ENCODE data around the gene SPTBN2. TPM values are rescaled to one million over a fixed set of nuclear protein-coding genes. Genes with fewer than 3 reads are reported as not detected.

SPTBN2 gene
- total and polyA plus RNA-seq, 4 donors, result 34.6 to 88.2 (median 74.1) TPM

DNA sequence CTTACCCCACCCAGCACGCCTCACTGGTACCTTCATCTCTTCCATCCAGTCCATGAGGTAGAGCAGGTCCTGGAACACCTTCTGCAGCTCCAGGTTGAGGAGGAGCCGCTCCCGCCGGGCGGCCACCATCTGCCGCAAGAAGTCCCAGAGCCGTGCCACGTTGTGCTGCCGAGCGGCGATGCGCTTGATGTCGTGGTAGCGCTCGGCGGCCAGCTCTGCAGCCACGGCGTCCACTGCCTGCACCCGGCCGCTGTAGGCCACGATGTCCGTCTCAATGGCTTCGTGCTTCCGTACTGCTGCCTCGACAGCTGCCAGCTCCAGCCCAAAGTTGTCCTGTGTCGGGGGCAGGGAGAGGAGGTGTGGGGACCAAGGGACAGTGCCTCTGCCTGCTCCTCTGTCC, 21.5 kb downstream of the SPTBN2 start:
- Histone ChIP-seq H3K27me3 (ENCODE audit: control insufficient read depth, insufficient read depth, low read length) (no peaks in the 10 kb centered on the region), H3K4me3 (ENCODE audit: low read depth, low read length) (no peak overlapping the region), H3K27ac (ENCODE audit: low read depth, low read length) (no peak overlapping the region), H3K4me1 (ENCODE audit: control insufficient read depth, insufficient read depth, low read length) (no peaks in the 10 kb centered on the region), H3K9me3 (ENCODE audit: control insufficient read depth, insufficient read depth, low read length) (no peaks in the 10 kb centered on the region), H3K36me3 (ENCODE audit: control insufficient read depth, insufficient read depth, low read length) (peaks cover 82% of the 10 kb centered on the region)
- no peak for DNase-seq (ENCODE audit: low read depth in 4 of 6, low spot score in 6 of 6)
- WGBS (ENCODE audit: insufficient coverage), result 97% methylated on average over 26 of the region's 26 CpGs

DNA sequence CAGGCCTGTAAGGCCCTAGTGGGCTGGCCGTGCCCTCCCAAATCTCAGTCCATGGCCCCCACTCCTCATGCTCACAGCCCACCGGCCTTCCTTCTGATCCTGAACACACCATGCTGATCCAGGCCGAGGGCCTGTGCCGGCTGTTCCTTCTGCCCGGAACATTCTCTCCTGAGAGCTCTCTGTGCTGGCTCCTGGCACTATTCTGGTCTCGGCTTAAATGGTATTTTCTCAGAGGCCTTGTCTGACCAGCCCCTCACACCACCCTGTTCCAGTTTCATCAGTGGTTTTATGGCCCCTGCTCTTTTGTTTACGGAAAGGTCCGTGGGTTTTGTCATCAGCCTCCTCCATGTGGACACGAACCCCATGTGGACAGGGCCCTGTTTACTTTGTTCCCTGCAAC, 22.0 kb downstream of the SPTBN2 start:
- no peak for DNase-seq (ENCODE audit: low read depth in 4 of 6, low spot score in 6 of 6)
- H3K36me3 ChIP-seq (ENCODE audit: control insufficient read depth, insufficient read depth, low read length), result peaks cover 82% of the 10 kb centered on the region
- H3K4me3 ChIP-seq (ENCODE audit: low read depth, low read length), result no peak overlapping the region
- 87% methylated on average over 9 of the region's 9 CpGs for WGBS (ENCODE audit: insufficient coverage)
- no peaks in the 10 kb centered on the region for H3K27me3 ChIP-seq (ENCODE audit: control insufficient read depth, insufficient read depth, low read length)
- H3K9me3 ChIP-seq (ENCODE audit: control insufficient read depth, insufficient read depth, low read length), result no peaks in the 10 kb centered on the region
- H3K4me1 ChIP-seq (ENCODE audit: control insufficient read depth, insufficient read depth, low read length), result no peaks in the 10 kb centered on the region
- H3K27ac ChIP-seq (ENCODE audit: low read depth, low read length), result no peak overlapping the region

DNA sequence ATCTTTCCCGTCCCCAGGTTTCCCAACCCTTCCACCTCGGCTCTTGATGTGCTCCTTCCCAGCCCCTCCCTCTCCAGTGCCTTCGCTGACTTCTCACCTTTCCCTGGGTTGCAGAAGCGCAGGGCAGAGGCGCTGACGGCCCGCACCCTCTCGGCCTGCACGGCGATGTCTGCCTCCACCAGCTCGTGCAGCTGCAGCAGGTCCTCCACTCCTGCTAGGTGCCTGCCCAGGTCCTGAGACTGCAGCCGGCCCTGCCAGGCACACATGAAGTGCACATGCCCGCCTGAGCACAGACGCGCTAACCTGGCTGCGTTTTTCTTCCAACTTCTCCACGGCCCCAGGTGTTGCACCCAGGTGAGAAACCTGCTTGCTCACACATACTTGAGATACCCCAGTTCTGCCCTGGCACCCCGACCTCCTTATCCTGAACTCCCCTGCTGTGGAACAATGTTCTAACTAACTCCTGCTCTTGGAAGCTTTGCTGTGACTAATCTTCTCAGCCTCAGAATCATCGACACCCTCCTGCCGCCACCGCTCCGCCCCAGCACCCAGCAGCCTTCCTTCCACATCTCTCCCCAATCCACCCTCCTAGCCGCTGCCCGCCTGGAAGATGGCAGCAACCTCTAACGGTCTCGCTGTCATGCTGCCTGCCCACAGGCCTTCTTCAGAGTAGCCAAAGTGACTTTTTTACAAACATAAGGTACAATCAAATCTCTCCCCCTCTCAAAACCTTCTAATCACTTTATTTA, 23.3 kb downstream of the SPTBN2 start:
- no peak for DNase-seq (ENCODE audit: low read depth in 4 of 6, low spot score in 6 of 6)

DNA sequence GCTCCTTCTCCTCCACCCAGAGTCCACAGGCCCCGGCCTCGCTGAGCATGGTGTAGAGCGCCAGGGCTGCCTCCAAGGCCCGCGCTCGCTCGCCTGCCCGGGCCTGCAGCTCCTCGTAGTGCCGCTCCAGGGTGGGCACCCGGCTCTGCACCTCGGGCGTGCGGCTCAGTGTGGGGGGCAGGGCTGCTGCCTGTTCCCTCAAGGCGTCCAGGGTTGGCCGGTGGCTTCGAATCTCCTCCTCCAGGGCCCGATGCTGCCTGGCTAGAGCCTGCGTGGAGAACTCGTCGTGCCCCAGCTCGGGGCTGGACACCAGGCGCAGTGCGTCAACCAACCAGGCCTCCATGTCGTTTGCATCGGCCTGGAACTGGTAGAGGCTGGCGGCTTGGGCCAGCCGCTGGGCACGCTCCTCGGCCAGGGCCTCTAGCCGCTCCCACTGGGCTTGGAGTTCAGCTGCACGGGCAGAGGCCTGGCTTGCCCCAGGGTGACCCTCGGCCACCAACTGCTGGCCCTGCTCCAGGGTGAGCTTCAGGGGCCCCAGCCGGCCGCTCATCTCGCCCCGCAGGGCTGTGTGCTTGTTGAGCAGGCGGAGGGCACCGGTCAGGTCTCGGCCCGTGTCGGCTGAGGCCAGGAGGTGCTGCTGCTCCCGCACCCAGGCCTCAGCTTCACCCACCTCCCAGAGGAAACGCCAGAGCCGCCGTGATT, 24.2 kb downstream of the SPTBN2 start:
- H3K27ac ChIP-seq (ENCODE audit: low read depth, low read length), result no peak overlapping the region
- no peak overlapping the region for H3K4me3 ChIP-seq (ENCODE audit: low read depth, low read length)
- H3K4me1 ChIP-seq (ENCODE audit: control insufficient read depth, insufficient read depth, low read length), result no peaks in the 10 kb centered on the region
- no peaks in the 10 kb centered on the region for H3K27me3 ChIP-seq (ENCODE audit: control insufficient read depth, insufficient read depth, low read length)
- peaks cover 82% of the 10 kb centered on the region for H3K36me3 ChIP-seq (ENCODE audit: control insufficient read depth, insufficient read depth, low read length)
- no peak for DNase-seq (ENCODE audit: low read depth in 4 of 6, low spot score in 6 of 6)
- WGBS (ENCODE audit: insufficient coverage), result 95% methylated on average over 46 of the region's 46 CpGs
- no peaks in the 10 kb centered on the region for H3K9me3 ChIP-seq (ENCODE audit: control insufficient read depth, insufficient read depth, low read length)

More for the DNA sequence above, 23.3 kb downstream of the SPTBN2 start:
- Histone ChIP-seq H3K27ac (ENCODE audit: low read depth, low read length) (no peak overlapping the region), H3K36me3 (ENCODE audit: control insufficient read depth, insufficient read depth, low read length) (peaks cover 83% of the 10 kb centered on the region), H3K4me1 (ENCODE audit: control insufficient read depth, insufficient read depth, low read length) (no peaks in the 10 kb centered on the region), H3K27me3 (ENCODE audit: control insufficient read depth, insufficient read depth, low read length) (no peaks in the 10 kb centered on the region), H3K9me3 (ENCODE audit: control insufficient read depth, insufficient read depth, low read length) (no peaks in the 10 kb centered on the region), H3K4me3 (ENCODE audit: low read depth, low read length) (no peak overlapping the region)
- WGBS (ENCODE audit: insufficient coverage), result 92% methylated on average over 24 of the region's 26 CpGs

DNA sequence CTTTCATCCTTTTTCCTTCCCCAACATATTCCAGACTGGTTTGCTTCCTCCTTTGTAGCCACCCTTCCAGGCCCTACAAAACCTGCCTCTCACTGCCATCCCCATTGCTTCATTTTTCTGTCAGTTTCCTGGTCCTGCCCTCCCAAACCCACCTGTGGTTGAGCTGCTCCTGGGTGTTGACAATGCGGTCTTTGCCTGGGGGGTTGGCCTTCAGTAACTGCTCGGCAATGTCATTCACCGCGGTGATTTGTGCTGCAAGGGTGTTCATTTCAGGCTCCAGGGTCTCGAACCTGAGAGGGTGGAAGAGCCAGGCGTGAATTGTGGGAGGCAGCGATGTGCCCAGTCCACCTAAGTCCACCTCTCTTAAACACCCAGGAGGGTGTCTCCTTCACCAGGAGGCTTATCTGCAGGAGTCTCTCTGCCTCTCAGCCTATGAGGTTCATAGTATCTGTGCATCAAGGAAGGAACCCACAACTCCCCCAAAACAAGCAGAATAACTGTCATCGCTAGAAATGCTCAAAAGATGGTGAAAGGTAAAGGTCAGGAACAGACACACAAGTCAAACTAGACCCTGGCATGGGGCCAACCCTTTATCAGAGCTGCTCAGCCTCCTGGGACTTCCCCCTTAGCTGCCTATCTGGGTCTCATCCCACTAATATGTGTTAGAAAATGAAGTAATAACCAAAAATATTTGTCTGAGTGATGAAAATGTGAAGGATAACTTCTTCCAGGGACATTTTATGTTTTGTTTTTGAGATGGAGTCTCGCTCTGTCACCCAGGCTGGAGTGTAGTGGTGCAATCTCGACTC, 27.4 kb downstream of the SPTBN2 start:
- Histone ChIP-seq H3K36me3 (ENCODE audit: control insufficient read depth, insufficient read depth, low read length) (peaks cover 83% of the 10 kb centered on the region), H3K27ac (ENCODE audit: low read depth, low read length) (no peak overlapping the region), H3K4me1 (ENCODE audit: control insufficient read depth, insufficient read depth, low read length) (no peaks in the 10 kb centered on the region), H3K27me3 (ENCODE audit: control insufficient read depth, insufficient read depth, low read length) (no peaks in the 10 kb centered on the region), H3K4me3 (ENCODE audit: low read depth, low read length) (no peak overlapping the region), H3K9me3 (ENCODE audit: control insufficient read depth, insufficient read depth, low read length) (peaks cover 2% of the 10 kb centered on the region)
- WGBS (ENCODE audit: insufficient coverage), result 86% methylated on average over 6 of the region's 10 CpGs
- no peak for DNase-seq (ENCODE audit: low read depth in 4 of 6, low spot score in 6 of 6)

DNA sequence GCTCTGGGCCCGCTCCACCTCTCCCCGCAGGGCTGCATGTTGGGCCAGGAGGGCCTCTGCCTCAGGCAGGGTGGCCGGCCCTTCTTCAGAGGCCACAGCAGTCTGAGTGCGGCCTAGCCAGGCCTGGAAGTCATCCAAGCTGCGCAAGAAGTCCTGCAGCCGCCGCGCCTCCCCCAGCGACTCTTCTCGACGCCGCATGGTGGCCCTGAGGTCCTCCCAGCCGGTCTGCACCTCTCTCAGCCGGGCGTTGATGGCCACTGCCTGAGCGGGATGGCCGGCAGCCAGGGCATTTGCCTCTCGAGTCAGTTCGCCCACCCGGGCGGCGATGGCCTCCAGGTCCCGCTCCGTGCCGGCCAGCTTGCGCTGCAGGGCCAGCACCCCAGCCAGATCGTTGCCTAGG, 28.3 kb downstream of the SPTBN2 start:
- Histone ChIP-seq H3K36me3 (ENCODE audit: control insufficient read depth, insufficient read depth, low read length) (peaks cover 83% of the 10 kb centered on the region), H3K9me3 (ENCODE audit: control insufficient read depth, insufficient read depth, low read length) (peaks cover 2% of the 10 kb centered on the region), H3K4me3 (ENCODE audit: low read depth, low read length) (no peak overlapping the region), H3K27ac (ENCODE audit: low read depth, low read length) (no peak overlapping the region), H3K27me3 (ENCODE audit: control insufficient read depth, insufficient read depth, low read length) (no peaks in the 10 kb centered on the region), H3K4me1 (ENCODE audit: control insufficient read depth, insufficient read depth, low read length) (no peaks in the 10 kb centered on the region)
- no peak for DNase-seq (ENCODE audit: low read depth in 4 of 6, low spot score in 6 of 6)
- WGBS (ENCODE audit: insufficient coverage), result 98% methylated on average over 27 of the region's 27 CpGs

DNA sequence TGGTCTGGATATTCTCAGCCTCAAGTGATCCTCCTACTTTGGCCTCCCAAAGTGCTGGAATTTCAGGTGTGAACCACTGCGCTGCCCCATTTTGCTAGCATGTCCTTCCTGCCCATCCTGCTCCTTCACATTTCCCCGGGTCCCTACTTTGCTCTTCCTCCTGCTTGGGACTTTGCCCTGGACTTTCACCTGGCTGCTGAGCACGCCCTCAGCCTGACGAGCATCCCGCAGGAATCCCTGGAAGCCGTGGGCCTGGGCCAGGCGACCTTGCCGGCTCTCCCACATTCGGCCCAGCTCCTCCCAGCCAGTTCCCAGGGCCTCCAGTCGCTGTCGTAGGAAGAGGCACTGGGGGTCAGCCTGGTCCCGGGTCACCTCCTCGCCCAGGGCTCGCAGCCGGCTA, 28.7 kb downstream of the SPTBN2 start:
- Histone ChIP-seq H3K4me1 (ENCODE audit: control insufficient read depth, insufficient read depth, low read length) (no peaks in the 10 kb centered on the region), H3K27ac (ENCODE audit: low read depth, low read length) (no peak overlapping the region), H3K27me3 (ENCODE audit: control insufficient read depth, insufficient read depth, low read length) (no peaks in the 10 kb centered on the region), H3K4me3 (ENCODE audit: low read depth, low read length) (no peak overlapping the region), H3K36me3 (ENCODE audit: control insufficient read depth, insufficient read depth, low read length) (peaks cover 83% of the 10 kb centered on the region), H3K9me3 (ENCODE audit: control insufficient read depth, insufficient read depth, low read length) (peaks cover 2% of the 10 kb centered on the region)
- WGBS (ENCODE audit: insufficient coverage), result 92% methylated on average over 15 of the region's 15 CpGs
- no peak for DNase-seq (ENCODE audit: low read depth in 4 of 6, low spot score in 6 of 6)

DNA sequence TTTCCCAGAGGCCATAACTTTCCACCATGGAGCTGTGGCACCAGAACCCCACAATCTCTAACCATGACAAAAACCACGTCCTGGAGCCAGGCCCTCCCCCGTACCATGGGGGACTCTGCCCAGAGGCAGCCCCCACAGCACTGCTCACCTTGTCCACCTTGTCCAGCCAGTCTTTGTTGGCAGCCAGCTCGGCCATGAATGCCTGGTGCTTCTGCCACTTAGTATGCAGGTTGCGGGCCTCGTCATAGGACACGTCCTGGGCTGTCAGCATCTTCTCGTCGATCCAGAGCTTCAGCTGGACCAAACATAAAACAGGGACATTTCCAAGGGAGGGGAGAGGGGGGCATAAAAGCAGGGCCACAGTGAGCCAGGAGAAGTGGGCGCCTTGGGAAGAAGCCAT, 30.5 kb downstream of the SPTBN2 start:
- no peak overlapping the region for H3K27ac ChIP-seq (ENCODE audit: low read depth, low read length)
- DNase-seq (ENCODE audit: low read depth in 4 of 6, low spot score in 6 of 6), result no peak
- peaks cover 83% of the 10 kb centered on the region for H3K36me3 ChIP-seq (ENCODE audit: control insufficient read depth, insufficient read depth, low read length)
- H3K4me3 ChIP-seq (ENCODE audit: low read depth, low read length), result no peak overlapping the region
- 94% methylated on average over 9 of the region's 9 CpGs for WGBS (ENCODE audit: insufficient coverage)
- H3K9me3 ChIP-seq (ENCODE audit: control insufficient read depth, insufficient read depth, low read length), result peaks cover 2% of the 10 kb centered on the region
- no peaks in the 10 kb centered on the region for H3K27me3 ChIP-seq (ENCODE audit: control insufficient read depth, insufficient read depth, low read length)
- peaks cover 9% of the 10 kb centered on the region for H3K4me1 ChIP-seq (ENCODE audit: control insufficient read depth, insufficient read depth, low read length)

DNA sequence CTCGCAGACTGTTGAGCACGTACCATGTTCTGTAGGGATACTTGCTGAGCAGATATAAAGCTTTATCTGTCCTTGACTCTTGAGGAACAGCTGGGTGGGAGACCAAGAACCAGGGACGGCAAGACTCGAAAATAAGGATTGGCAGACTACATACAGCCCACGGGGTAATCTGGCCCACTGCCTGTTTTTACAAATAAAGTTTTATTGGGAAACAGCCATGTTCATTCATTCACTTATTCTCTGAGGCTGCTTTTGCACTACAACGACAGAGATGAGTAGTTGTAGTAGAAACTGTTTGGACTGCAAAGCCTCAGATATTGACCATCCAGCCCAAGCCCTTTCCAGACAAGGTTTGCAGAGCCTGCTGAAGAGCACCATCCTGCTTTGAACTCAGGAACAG, 31.0 kb downstream of the SPTBN2 start:
- peaks cover 84% of the 10 kb centered on the region for H3K36me3 ChIP-seq (ENCODE audit: control insufficient read depth, insufficient read depth, low read length)
- no peaks in the 10 kb centered on the region for H3K27me3 ChIP-seq (ENCODE audit: control insufficient read depth, insufficient read depth, low read length)
- DNase-seq (ENCODE audit: low read depth in 4 of 6, low spot score in 6 of 6), result no peak
- peaks cover 9% of the 10 kb centered on the region for H3K4me1 ChIP-seq (ENCODE audit: control insufficient read depth, insufficient read depth, low read length)
- no peak overlapping the region for H3K27ac ChIP-seq (ENCODE audit: low read depth, low read length)
- peaks cover 2% of the 10 kb centered on the region for H3K9me3 ChIP-seq (ENCODE audit: control insufficient read depth, insufficient read depth, low read length)
- 100% methylated on average over 2 of the region's 6 CpGs for WGBS (ENCODE audit: insufficient coverage)
- no peak overlapping the region for H3K4me3 ChIP-seq (ENCODE audit: low read depth, low read length)

All from spinal cord (tissue), 10 donors.